ENCODE measurements around the gene BMS1.
"Not testable (repeated sequence)": the region's sequence is repeated elsewhere in the genome, so short reads cannot be mapped to it uniquely, and the experiment has no call there.

BMS1 gene

DNA sequence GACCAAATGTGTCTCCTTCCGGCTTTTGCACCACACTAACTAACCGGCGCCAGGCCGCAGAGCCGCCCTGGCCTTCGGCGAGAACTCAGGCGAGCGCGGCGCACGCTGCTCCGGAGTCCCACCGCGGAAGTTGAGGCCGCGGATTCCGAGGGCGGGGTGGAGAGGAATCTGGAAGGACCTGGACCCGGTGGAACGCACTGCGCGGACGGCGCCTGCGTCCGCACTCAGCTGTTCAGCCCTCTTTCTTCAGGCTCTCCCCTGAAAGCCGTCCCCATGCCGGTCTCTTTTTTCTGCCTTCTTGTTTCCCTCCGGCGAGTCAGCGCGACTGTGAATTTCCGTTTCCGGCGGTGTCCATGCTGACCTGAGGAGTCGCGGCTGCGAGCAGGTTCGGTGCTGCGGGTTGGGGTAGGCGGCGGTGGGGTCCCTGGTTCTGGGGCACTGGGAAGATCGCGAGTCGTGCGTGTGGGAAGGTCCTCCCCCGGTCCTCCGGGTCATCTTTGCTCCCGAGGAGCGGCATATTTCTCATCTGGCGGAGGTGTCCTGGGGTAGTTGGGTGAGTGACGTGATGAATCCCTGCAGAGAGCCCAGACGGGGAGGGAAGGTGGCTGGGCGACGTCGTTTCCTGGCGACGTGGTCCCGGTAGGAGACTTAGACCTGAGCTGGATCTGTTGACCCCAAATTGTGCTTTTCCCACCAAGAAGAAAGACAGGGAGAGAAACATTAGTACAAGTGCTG, at the start of gene BMS1:
BMS1 (plus strand) TSS at position 350 of the 735 bp plus-strand sequence. CDS start 1,600 bp downstream, outside the sequence.
- DNase-seq: peak; percentile 84

GRCh38 chr10:42734536-42734935, 48.1 kb upstream of the BMS1 start:
- no peak for DNase-seq

GRCh38 chr10:42738679-42739078, 43.9 kb upstream of the BMS1 start:
- DNase-seq: no peak

DNA sequence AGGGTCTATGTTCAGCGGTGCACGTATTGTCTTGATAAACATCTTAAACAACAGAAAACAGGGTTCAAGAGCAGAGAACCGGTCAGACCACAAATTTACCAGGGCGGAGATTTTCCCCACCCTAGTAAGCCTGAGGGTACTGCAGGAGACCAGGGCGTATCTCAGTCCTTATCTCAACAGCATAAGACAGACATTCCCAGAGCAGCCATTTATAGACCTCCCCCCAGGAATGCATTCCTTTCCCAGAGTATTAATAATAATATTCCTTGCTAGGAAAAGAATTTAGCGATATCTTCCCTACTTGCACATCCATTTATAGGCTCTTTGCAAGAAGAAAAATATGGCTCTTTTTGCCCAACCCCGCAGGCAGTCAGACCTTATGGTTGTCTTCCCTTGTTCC, 41.1 kb upstream of the BMS1 start:
- DNase-seq: not testable (repeated sequence)

- no peak for DNase-seq
Measured at GRCh38 chr10:42743697-42744096, 38.9 kb upstream of the BMS1 start.

DNA sequence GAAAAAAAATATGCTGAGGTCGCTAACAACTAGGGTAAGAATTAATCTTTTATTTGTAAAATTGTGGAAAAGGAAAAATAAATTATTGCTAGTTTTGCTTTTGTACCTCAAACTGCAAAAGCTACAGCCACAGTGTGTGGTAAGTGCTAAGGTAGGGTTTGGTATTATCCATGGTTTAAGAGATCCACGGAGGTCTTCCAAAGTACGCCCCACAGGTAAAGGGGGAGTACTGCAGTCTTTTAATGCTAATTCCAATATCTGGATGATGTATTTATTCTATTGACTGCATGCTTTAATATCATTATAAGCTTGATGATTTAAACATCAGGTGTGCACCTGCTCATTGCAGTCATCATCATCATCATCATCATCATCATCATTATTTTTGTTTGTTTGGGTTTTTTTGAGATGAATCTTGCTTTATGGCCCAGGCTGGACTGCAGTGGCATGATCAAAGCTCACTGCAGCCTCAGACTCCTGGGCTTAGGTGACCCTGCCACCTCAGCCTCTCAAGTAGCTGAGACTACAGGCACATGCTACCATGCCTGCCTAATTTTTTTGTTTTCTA, 38.4 kb upstream of the BMS1 start:
- no peak for DNase-seq

DNA sequence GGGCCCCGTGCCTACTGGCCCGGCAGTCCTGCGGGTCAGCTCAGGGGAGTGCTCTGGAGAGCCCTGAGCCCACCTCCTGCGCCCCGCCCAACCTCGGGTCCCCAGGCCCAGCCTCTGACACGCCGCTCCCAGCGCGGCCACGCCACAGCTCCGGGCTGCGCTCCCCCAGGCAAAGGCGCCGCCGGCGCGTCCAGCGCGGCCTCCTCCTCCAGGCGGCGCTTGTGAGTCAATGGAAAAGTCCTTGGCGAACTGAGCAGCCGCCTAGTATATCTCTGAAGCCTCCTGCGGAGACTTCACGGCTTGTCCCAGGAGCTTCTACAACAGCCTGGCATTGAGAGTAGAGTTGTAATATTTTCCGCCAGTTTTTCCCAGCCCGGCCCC, 29.5 kb upstream of the BMS1 start:
- no peak for DNase-seq

DNA sequence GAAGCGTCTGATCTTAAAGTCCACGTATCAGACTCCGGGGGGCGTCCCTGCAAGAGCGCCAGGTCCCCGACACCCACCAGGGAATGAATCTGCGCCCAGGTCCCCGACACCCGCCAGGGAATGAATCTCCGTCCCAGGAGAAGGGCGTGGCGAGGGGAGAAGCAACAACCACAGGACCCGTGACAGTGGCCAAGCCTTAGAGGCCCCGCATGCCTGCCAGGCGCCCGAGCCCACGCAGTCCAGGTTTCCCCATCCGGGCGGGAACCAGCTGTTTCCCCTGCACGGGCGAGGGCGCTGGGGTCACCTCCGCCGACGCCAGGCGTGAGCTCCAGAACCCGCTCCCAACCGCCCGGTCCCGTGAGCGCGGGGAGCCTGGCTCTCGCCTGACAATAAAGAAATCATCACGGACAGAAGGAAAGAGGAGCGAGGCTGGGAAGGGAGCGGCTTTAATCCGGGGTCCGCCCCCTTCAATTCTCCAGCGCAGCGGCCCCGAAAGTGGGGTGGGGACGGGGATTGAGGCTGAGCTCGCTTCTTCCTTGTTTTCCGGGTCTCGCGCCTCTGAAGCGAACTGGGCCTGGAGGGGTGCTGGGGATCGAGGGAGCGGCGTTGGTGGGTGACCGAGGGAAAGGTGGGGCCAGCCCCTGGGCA, 29.0 kb upstream of the BMS1 start:
- no peak for DNase-seq

DNA sequence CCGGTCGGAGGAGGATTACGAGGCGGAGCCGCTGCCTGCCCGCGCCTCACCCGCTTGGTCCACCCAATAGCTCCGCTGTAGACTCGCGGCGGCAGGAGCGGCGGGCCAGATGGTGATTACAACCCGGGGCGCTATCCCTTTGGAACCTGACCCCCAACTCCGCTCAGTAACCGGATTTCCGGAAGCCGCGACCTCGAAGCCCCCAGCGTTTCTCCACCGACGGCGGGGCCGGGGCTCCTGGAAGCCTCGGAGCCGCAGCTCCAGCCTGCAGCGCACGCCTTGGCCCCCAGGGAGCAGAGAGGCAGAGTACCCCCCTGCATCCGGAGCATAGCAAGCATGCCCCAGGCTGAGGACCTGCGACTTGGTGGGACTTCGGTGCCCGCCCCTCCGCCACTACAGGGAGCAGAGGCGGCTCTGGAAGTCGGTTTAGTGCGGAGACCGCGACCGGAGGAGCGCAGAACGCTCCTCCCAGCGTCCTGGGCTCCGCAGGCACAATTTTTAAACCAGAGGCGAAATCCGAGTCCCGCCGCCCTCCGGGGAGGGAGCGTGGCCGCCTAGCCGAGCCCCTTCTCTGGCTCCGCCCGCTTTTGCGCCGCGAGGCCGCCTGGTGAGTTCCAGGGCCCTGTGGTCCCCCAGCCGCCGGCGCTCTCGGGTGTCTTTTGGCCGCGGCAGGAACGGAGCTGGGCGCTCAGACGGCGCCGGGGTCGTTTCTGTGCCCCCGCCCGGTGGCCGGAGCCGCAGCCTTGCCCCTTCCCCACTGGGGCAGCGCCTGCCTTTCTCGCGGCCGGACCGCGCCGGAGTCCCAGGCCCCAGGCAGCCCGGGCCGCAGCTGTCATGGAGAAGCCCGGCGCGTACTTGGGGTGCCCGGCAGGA, 28.2 kb upstream of the BMS1 start:
- no peak for DNase-seq

- DNase-seq: no peak
Measured at GRCh38 chr10:42755028-42755451, 27.6 kb upstream of the BMS1 start.

DNA sequence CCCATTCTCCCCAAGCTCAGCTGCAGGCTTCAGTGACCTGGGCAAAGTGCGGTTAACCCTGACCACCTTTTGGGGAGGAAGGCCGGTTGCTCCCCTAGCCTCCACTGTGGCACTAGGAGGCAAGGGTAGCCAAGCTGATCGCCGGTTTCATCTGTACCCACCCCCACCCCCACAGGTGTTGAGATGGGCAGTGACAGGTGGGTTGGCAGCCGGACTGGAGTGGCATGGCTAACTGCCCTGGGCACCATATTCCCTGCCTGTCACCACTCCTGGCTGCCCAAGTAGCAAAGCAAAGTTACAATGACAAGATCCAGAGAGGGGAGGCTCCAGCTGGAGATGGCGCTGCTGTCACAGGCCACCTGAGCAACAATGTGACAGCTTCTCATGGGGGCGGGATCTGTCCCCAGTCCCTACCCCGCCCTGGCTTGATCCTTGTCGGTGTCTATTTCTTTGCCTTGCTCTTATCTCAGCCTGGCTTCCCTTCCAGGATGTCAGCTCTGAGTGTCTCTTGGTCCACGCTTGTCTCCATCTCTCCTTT, 27.0 kb upstream of the BMS1 start:
- DNase-seq: no peak

- no peak for DNase-seq
Measured at GRCh38 chr10:42767906-42768305, 14.7 kb upstream of the BMS1 start.

- no peak for DNase-seq
Measured at GRCh38 chr10:42768581-42769152, 13.9 kb upstream of the BMS1 start.

GRCh38 chr10:42769173-42769572, 13.4 kb upstream of the BMS1 start:
- DNase-seq: no peak

DNA sequence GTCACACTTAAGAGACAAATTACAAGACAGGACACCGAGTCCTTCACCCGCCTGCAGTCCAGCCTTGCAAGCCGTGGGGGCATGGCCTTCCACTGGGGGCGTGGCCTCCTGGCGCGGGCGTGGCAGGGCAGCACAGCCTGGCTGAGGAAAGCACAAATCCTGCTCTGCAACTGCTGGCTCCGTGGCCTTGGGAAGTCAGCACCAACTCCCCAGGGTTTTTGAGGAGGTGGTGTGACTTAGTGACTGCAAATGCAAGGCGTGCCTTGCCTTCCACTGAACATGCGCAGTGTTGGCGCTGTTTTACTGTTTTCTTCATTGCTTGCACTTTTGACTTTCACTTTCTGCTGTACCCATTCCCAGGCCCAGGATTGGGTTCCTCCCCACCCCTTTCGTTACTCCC, 12.9 kb upstream of the BMS1 start:
- no peak for DNase-seq

DNA sequence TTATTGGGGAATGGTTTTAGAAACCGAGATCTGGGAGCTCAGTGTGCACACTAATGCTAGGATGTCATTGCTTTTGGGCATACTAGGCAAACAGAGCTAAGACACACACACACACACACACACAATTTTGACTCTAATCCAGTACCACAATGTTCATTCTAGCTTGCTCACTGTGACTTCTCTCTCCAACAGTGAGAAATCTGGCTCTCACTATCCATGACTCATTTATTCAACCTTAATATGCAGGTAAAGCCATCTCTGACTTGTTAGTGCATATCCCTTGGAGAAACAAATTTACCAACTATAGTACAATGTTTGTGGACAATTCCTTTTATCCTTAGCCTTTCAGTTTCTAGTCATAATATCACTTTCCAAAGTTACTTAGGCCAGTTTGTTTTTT, 5.9 kb upstream of the BMS1 start:
- no peak for DNase-seq

- no peak for DNase-seq
Measured at GRCh38 chr10:42780456-42780855, 2.1 kb upstream of the BMS1 start.

DNA sequence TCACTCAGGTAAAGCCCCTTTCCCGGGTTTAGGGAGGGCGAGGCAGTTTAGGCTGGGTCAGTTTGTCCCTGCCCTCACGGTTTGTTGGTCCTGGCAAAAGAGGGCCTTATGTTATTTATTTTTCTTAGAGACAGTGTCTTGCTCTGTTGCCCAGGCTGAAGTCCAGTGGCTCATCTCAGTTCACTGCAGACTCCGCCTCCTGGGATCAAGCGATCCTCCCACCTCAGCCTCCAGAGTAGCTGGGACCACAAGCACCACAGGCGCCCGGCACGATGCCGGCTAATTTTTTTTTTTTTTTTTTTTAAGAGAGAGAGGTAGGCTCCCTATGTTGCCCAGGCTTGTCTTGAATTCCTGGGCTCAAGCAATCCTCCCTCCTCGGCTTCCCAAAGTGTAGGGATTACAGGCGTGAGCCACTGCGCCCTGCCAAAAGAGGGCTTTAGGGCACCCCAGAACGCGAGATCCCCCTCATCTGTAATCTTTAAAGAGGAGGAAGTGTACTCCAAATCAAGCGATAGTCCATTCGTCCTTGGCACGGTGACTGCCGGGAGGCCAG, 626 bp upstream of the BMS1 start:
- no peak for DNase-seq

DNA sequence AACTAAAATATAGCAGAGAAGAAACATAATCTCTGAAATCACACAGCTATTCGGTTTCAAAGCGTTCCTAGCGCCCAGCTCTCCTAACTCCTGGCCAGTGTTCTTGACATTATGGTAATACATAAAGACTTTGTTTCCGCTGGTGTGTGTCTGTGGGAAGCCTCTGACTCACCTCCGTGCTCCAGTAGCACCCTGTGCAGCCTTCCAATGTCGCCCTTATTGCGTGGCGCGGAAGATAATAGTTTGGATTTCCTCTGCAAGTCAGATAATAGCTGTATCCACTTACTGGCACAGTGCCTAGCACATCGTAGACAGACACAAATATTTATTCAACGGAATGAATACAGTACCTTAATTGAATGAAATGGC, 570 bp downstream of the BMS1 start:
- DNase-seq: no peak

- DNase-seq: no peak
Measured at GRCh38 chr10:42785759-42786158, 3.2 kb downstream of the BMS1 start.

DNA sequence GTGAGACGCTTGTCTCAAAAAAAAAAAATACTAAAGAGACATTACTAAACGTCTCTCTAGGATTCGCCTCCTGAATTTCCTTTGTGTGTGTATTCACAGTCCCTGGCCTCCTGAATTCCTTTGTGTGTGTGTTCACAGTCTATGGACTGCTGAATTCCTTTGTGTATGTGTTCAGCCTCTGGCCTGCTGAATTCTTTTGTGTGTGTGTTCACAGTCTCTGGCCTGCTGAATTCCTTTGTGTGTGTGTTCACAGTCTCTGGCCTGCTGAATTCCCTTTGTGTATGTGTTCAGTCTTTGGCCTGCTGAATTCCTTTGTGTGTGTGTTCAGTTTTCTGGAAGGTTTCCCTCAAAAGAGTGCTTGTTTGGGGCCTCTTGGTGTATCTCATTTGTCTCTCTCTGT, 8.2 kb downstream of the BMS1 start:
- no peak for DNase-seq

DNA sequence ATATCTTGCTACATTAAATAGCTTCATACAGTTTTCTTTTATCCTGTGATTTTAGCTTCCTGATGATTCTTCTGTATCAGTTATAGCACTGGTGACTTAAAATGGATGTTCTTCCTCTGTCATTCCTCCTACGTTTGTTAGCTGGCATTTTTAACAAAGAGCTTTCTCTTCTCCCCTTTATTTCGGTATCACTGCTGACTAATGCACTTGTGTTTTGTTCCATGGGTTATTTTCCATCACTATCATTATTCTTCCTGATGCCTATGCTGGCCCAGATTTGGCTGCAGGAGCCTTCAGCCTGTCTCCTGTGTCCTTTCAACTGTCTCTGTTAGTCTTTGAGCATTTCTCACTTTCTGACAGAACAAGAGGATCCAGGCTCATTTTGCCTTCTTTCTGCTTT, 13.1 kb downstream of the BMS1 start:
- DNase-seq: no peak

DNA sequence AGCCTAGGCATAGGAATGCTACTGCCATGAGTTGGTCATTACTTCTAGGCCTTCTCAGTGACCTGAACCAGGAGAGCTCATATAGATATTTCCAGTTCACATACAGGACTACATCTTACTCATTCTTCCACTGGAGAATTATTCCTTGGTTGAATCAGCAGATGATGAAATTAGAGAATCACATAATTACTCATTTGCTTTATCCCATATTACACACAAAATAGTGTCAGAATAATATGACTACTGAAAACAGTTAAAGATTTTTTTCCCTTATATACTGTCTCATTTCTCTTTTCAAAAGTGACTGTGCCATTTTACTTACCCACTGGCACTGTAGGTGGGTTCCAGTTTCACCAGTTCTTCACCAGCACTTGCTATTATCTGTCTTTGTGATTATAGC, 18.5 kb downstream of the BMS1 start:
- no peak for DNase-seq
